Stimulated activated CD8-positive, alpha-beta memory T cell treated with anti-CD3 and anti-CD28 coated beads, Interleukin-15, amount 100 ng/mL, for 24 hours (primary cell): ENCODE measurements around the gene LIMS3.
"Not testable (repeated sequence)": the region's sequence is repeated elsewhere in the genome, so short reads cannot be mapped to it uniquely, and the experiment has no call there.

Experiments
- DNase-seq: peaks from one replicate; pipeline ENCODE4 v3.0.0-alpha.2; 2020; ENCODE audit warnings: low read depth

The LIMS3 gene

GRCh38 chr2:109898462-109899336 lies at the start of gene LIMS3:
TSS of gene LIMS3 (plus strand) at chr2:109898688. CDS start at chr2:109898729, 41 bp downstream.
- DNase-seq = not testable (repeated sequence)

GRCh38 chr2:109871129-109871751 lies 27.2 kb upstream of the LIMS3 start:
- DNase-seq = not testable (repeated sequence)

GRCh38 chr2:109876625-109877024 lies 21.9 kb upstream of the LIMS3 start:
- not testable (repeated sequence) for DNase-seq

- not testable (repeated sequence) for DNase-seq
These were observed 16.4 kb upstream of the LIMS3 start for GRCh38 chr2:109882112-109882511.

- not testable (repeated sequence) for DNase-seq
These were observed 10.1 kb upstream of the LIMS3 start for GRCh38 chr2:109888414-109888813.

GRCh38 chr2:109889909-109890308 lies 8.6 kb upstream of the LIMS3 start:
- DNase-seq = not testable (repeated sequence)

- DNase-seq = not testable (repeated sequence)
These were observed 7.5 kb upstream of the LIMS3 start for GRCh38 chr2:109891024-109891423.

- not testable (repeated sequence) for DNase-seq
These were observed 4.8 kb upstream of the LIMS3 start for GRCh38 chr2:109893736-109894135.

GRCh38 chr2:109894141-109894540 lies 4.3 kb upstream of the LIMS3 start:
- not testable (repeated sequence) for DNase-seq

- not testable (repeated sequence) for DNase-seq
These were observed 3.2 kb upstream of the LIMS3 start for GRCh38 chr2:109895090-109895869.

- not testable (repeated sequence) for DNase-seq
These were observed 2.3 kb upstream of the LIMS3 start for GRCh38 chr2:109896212-109896611.

GRCh38 chr2:109897769-109898461 lies 573 bp upstream of the LIMS3 start:
- not testable (repeated sequence) for DNase-seq

GRCh38 chr2:109905796-109906195 lies 7.3 kb downstream of the LIMS3 start:
- not testable (repeated sequence) for DNase-seq

- DNase-seq = not testable (repeated sequence)
These were observed 10.1 kb downstream of the LIMS3 start for GRCh38 chr2:109908626-109909025.

- DNase-seq = not testable (repeated sequence)
These were observed 12.3 kb downstream of the LIMS3 start for GRCh38 chr2:109910789-109911188.

- not testable (repeated sequence) for DNase-seq
These were observed 15.4 kb downstream of the LIMS3 start for GRCh38 chr2:109913911-109914310.

GRCh38 chr2:109914552-109914951 lies 16.1 kb downstream of the LIMS3 start:
- DNase-seq = not testable (repeated sequence)

- not testable (repeated sequence) for DNase-seq
These were observed 17.3 kb downstream of the LIMS3 start for GRCh38 chr2:109915830-109916229.

GRCh38 chr2:109920162-109920561 lies 21.7 kb downstream of the LIMS3 start:
- DNase-seq = not testable (repeated sequence)

- DNase-seq = not testable (repeated sequence)
These were observed 23.3 kb downstream of the LIMS3 start for GRCh38 chr2:109921543-109922384.

GRCh38 chr2:109924481-109924880 lies 26.0 kb downstream of the LIMS3 start:
- not testable (repeated sequence) for DNase-seq
